NCI-H1417 treated with DMSO at 0.1 percent for 48 hours (cell line): ENCODE results near the gene UBE2M.
"Not testable (repeated sequence)": the region's sequence is repeated elsewhere in the genome, so short reads cannot be mapped to it uniquely, and the experiment has no call there.

ENCODE experiments used
- DNase-seq: peaks from one replicate; lab custom pipeline; 2025; lab: John Stamatoyannopoulos, UW

The UBE2M gene

DNA sequence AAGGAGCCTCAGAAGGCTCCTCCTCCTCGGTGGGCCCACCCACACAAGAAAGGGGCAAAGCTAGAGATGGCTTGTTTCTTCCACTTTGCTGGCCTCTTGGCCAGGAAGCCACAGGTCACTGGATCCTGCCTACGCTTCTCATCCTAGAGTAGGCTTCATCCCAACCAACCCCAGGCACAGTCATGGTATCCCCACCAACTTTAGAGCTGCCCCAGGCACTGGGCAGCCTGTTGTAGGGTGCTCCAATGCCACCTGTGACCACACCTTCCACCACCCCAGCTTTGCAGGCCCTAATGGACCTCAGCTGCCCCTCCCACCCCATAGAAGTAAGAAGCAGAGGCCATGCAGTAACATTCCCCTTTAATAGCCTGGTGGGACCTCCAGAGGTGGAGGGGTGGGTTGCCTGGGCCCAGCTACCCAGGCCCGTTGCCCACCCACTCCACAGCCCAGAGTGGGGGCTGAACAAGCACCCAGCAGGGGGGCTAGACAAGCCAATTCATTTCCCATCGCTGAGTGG, 3.0 kb downstream of the UBE2M start:
- no peak for DNase-seq

DNA sequence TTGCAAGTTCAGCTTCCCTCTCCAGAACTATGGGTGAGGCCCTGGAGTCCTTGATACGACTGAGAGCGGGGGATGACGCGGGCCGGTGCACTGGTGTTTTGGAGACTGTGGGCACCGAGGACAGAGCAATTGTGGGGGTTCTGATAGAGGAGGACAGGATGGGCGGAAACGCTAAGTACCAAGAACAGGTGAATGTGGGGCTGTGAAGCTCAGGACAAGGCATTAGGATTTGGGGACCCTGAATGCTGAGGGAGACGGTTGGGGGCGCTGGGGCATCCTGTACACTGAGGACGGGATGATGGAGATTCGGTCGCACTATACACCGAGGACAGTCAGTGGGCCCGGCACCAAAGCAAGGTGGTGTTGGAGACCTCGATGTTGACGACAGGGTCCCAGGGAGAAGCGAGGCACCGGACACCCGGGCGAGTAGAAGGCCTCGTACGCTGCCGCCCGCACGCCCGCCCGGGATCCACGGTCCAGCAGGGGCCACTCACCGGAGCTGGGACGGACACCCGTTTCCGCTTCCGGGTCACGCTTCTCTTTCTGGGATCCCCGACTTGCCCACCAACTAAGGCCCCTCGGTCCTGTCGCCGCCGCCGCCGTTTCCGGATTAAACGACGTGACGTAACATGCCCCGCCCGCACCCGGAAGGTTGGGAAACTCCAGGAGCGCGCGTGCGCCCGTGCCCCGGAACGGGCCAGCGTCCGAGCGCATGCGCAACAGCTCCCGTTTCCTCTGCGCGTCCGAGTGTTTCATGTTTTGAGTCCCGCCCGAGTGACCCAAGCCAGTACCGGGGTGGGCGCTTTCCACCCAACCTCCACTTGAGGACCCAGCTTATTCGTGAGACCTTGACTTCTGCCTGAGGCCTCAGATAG, 3.7 kb downstream of the UBE2M start, which contains the start of gene CHMP2A:
CHMP2A (minus strand) TSS at position 612 of the 875 bp plus-strand sequence. CDS start 893 bp downstream, outside the sequence.
- no peak for DNase-seq

DNA sequence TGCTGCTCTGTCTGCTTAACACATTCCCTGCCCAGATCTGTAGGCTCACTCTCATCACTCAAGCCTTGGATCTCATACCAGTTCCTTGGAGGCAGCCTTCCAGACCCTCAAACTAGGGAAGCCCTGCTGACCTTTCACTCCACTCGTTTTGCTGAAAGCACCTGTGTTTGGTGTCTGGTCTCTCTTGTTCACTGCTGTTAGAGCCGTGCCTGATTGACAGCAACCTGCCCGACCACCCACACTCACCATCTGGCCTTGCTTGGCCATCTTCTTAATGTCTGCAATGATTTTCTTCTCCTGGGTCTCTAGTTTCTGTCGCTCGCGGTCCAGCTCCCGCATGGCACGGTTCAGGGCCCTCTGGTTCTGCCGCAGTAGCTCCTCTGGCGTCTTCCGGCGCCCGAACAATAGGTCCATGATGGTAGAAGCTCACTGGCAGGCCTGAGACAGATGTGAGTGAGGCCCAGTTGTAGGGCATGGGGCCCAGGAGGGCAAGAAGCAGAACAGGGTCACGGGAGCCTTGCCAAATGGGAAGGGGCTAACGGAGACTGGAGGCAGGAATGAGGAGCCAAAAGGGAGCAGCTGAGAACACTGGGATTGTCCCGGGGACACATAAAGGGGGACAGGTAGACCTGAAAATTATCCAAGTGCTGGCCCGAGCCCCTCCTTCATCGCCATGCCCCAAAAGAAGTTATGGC, 4.5 kb downstream of the UBE2M start:
- no peak for DNase-seq

DNA sequence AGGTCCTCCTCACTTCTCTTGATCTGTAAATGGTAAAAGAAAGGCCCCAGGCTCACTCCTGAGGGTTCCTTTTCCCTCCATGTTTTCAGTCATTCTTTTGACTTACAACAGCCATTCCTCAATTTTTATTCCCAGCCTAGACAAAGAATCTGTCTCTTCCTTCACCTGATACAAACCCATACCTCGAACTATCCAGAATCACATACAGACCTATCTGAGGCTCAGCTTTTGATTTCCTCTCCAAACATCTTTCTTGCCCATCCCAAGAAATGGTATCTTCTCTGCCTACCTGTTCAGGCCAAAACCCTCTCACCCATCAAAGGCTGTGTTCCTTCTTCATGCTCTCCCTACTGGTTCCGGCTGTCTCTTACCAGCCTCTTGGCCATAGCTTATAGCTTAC, 5.8 kb downstream of the UBE2M start:
- DNase-seq: no peak

DNA sequence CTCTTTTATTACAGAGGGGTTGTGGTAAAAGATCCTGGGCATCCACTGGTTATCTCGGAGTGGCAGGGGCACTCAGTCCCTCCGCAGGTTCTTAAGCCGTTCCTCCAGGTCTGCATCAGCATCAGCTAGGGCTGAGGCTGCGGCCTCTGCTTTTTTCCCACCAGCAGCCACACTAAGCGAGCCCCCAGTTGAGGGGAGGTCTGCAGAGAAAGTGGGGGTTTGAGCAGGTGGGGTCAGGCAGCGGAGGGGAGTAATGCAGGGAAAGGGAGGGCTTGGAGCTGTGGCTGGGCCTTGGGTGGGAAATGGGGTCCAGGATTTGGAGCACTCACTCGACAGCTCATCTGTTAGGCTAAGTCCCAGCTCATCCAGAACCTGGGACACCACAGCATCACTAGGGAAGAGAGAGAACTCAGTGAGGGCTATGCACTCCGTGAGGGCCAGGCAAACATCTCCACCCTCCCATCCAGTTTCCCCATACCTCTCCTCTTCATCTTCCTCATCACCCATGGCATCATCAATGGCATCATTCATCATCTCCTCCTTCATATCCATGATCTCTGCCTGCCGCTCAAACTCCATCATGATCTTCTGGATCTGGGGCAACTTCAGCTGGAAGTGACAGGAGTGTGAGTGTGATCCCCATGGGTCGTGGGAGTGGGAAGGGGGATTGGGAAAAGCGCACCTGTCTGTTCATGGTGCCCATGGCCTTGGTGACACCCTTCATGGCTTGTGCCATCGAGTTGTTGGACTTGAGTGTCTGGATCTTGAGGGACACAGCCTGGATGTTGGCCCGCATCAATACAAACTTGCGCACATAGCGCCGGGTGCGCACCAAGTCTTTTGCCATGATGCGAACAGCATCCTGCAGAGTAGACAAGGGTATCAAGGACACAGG, 6.6 kb downstream of the UBE2M start:
- no peak for DNase-seq

DNA sequence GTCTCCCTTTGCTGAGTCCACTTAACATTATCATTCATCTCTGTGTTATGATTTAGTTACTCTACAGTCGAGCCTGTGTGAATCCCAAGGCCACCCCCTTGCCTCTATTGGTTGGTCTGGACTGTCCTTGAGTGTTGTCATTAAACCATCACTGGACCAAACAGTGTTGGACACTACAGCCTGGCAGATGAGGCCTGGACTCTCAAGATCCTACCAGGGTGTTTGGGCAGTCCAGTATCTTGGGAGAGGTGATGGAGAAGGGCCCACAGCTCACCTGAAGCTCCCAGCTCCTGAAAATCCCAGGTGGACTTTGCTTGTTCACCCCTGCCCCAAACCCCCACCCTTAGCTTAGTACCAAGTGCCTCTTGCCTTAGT, 7.3 kb downstream of the UBE2M start:
- no peak for DNase-seq

DNA sequence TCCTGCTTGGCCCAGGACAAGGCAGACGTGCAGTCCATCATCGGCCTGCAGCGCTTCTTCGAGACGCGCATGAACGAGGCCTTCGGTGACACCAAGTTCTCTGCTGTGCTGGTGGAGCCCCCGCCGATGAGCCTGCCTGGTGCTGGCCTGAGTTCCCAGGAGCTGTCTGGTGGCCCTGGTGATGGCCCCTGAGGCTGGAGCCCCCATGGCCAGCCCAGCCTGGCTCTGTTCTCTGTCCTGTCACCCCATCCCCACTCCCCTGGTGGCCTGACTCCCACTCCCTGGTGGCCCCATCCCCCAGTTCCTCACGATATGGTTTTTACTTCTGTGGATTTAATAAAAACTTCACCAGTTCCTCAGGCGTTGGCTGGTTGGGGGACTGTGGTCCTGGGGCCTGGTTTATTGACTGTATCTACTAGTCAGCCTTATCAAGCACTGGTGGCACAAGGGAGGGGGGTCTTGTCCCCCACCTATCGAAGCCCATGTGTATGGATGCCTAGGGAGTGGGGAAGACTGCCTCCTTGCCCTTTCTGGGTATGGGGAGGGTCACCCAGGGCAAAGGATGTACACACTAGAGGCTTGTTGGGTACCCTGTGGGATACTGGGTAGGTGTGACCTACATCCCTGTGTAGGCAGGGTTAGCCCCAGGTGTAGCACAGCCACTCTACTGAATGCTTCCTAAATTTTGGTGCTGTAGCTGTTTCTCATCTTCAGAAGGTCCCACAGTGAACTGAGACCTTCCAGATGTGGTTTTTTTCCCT, 7.9 kb downstream of the UBE2M start:
- no peak for DNase-seq

DNA sequence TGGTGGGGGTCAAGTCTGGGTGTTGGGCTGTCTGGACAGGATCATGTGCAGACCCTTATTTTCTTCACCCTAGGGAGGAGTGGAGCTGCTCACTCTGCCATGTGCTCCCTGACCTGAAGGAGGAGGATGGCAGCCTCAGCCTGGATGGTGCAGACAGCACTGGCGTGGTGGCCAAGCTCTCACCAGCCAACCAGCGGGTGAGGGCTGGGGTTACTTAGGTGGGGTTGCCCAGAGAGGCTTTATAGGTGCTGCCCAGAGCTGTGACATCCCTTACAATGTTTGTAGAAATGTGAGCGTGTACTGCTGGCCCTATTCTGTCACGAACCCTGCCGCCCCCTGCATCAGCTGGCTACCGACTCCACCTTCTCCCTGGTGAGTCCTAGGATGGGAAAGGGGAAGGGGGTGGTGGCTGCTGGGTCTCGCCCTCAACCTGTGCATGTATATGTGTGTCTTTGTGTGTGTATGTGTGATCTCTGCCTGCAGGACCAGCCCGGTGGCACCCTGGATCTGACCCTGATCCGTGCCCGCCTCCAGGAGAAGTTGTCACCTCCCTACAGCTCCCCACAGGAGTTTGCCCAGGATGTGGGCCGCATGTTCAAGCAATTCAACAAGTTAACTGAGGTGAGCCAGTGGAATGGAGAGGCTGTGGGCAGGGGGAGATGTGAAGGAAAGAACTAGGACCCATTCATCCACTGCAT, 8.6 kb downstream of the UBE2M start:
- DNase-seq: no peak

DNA sequence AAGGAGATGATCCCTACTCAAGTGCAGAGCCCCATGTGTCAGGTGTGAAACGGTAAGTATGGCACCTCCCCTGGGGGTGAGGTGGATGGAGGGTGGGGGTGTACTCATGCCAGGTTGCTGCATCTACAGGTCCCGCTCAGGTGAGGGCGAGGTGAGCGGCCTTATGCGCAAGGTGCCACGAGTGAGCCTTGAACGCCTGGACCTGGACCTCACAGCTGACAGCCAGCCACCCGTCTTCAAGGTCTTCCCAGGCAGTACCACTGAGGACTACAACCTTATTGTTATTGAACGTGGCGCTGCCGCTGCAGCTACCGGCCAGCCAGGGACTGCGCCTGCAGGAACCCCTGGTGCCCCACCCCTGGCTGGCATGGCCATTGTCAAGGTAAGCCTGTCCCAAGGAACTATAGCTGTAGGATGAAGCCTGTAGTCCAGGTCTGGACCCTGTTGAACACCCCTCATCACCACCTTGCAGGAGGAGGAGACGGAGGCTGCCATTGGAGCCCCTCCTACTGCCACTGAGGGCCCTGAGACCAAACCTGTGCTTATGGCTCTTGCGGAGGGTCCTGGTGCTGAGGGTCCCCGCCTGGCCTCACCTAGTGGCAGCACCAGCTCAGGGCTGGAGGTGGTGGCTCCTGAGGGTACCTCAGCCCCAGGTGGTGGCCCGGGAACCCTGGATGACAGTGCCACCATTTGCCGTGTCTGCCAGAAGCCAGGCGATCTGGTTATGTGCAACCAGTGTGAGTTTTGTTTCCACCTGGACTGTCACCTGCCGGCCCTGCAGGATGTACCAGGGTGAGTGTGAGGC, 9.3 kb downstream of the UBE2M start:
- DNase-seq: no peak

DNA sequence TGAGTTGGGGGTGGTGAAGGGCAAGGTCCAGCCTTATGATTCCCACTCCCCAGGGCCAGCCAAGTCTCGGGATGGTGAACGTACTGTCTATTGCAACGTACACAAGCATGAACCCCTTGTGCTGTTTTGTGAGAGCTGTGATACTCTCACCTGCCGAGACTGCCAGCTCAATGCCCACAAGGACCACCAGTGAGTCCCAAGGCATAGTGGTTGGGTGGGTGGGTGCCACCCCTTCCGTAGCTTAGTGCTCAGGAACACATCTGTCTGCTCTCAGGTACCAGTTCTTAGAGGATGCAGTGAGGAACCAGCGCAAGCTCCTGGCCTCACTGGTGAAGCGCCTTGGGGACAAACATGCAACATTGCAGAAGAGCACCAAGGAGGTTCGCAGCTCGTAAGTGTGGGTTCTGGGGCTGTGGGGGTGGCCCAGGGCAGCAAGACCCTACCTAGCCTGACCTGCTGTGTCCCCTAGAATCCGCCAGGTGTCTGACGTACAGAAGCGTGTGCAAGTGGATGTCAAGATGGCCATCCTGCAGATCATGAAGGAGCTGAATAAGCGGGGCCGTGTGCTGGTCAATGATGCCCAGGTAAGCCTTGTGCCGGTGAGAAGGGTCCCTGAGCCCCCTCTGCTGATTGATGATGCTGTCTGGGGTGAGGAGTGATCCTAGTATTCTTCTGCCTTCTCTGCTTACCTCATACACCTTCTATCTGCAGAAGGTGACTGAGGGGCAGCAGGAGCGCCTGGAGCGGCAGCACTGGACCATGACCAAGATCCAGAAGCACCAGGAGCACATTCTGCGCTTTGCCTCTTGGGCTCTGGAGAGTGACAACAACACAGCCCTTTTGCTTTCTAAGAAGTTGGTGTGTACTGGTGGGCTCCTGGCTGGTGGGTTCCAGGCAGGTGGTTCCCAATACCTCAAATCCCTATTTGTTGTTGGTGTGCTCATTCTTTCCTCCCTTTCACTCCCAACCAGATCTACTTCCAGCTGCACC, 10.8 kb downstream of the UBE2M start:
- no peak for DNase-seq

DNA sequence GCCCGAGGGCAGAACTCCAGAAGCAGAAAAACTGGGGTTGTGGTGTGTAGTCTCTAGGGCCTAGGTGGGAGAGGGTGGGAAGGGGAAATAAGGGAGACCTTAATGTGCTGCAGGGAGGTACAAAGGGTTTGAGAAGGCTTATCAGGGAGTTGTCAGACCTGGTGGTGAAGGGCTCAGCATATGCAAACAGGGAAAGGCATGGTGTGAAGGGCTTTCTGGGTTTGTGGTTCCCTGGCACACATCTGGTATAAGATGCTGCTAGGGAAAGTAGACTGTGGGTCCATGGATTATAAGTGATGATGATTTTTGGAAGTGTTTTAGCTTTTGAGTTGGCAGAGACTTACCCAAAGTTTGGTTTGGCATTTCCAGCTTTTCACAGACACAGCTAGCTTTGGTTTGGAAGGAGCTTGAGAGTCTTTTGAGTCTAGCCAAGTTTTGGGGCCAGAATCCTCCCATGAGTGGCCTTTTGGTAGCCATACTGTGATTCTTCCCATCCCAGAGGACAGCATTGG, 12.3 kb downstream of the UBE2M start:
- DNase-seq: no peak

DNA sequence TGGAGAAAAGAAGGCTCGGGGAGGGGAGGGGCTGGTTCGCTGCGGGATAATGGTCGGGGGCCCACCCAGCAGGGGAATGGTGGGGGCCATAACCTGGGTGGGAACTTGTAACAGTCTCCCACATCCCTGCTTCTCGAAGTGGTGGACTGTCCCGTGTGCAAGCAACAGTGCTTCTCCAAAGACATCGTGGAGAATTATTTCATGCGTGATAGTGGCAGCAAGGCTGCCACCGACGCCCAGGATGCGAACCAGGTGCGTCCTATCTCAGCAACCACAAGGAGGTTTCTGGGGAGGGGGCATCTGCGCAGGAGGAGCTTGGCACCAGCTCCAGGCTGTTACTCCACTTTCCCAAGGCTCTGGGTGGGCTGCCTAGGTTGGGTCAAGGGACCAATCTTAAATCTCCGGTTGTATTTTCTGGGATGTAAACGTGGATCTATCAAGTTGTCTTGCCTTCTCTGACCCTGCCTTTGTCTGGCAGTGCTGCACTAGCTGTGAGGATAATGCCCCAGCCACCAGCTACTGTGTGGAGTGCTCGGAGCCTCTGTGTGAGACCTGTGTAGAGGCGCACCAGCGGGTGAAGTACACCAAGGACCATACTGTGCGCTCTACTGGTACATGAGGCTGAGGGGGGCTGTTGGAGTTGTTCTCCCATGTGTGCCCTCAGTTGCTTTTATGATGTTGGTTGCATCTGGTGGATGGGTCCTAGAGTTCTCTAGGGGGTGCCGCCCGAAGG, 13.0 kb downstream of the UBE2M start:
- no peak for DNase-seq

DNA sequence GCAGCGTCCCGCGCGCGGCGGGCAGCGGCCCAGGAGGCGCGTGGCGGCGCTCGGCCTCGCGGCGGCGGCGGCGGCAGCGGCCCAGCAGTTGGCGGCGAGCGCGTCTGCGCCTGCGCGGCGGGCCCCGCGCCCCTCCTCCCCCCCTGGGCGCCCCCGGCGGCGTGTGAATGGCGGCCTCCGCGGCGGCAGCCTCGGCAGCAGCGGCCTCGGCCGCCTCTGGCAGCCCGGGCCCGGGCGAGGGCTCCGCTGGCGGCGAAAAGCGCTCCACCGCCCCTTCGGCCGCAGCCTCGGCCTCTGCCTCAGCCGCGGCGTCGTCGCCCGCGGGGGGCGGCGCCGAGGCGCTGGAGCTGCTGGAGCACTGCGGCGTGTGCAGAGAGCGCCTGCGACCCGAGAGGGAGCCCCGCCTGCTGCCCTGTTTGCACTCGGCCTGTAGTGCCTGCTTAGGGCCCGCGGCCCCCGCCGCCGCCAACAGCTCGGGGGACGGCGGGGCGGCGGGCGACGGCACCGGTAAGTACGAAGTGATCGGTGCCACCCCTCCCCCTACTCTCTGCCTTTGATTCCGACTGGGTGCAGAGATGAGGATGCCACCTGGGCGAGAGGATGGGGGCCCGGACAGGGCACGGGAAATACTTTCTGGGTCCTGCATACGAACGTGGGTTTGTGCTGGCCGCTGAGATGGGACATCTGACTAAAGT, 13.7 kb downstream of the UBE2M start:
- DNase-seq: no peak

DNA sequence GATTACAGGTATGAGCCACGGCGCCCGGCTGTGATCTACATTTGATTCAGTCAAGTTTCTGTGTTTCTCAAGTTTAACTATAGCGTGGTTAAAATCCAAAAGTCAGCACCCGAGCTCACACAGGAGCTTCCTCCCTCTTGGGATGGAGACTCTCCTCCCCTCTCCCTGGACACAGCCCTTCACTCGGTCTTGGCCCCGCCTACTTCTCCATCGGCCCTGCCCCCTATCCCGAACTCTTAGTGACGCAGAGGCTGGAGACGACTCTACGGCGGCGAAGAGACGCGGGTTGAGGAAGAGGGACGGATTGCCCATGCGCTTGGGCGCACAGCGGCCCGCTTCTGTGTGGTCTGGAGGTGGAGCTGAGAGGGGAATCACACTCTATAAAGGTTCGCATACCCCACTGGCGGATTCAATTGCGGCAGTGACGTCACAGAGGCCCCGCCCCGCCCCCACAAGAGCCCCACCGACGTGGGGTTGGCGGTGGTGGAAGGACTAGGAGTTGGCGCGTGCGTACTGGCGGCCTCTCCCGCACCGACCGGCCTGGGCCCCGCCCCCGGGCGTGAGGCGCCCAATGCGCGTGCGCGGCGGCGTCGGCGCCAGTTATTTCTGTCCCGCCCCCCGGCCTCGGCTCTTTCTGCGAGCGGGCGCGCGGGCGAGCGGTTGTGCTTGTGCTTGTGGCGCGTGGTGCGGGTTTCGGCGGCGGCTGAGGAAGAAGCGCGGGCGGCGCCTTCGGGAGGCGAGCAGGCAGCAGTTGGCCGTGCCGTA, 14.4 kb downstream of the UBE2M start, which contains the start of gene TRIM28:
TRIM28 (plus strand) TSS at position 239 of the 765 bp plus-strand sequence. CDS start 694 bp downstream, outside the sequence.
- no peak for DNase-seq

DNA sequence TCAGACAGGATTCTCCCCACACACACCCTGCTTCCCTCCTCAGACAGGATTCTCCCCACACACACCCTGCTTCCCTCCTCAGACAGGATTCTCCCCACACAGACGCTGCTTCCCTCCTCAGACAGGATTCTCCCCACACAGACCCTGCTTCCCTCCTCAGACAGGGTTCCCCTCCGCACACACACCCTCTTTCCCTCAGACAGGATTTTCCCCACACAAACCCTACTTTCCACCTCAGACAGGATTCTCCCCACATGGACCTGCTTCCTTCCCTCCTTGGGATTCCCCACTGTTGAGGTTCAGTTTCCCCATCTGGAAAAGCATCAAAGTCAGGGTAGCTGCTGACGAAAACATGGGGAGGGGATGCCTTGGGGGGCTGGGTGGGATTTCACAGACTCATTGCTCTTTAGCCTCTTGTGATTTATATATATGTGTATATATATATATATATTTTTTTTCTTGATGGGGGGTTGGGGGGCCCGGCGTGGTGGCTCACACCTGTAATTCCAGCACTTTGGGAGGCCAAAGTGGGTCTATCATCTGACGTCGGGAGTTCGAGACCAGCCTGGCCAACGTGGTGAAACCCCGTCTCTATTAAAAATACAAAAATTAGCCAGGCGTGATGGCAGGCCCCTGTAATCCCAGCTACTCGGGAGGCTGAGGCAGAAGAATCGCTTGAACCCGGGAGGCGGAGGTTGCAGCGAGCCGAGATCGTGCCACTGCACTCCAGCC, 15.6 kb downstream of the UBE2M start:
- DNase-seq: not testable (repeated sequence)
